Activated CD4-positive, alpha-beta T cell treated with anti-CD3 and anti-CD28 coated beads, Interleukin-2, amount 50 U/mL, for 1 hour (primary cell): Measurements from ENCODE around the gene TDRD12.
"Not testable (repeated sequence)": the region's sequence is repeated elsewhere in the genome, so short reads cannot be mapped to it uniquely, and the experiment has no call there.

Experiments used
- DNase-seq: peaks from one replicate; pipeline ENCODE4 v3.0.0-alpha.2; 2020

The TDRD12 gene

DNA sequence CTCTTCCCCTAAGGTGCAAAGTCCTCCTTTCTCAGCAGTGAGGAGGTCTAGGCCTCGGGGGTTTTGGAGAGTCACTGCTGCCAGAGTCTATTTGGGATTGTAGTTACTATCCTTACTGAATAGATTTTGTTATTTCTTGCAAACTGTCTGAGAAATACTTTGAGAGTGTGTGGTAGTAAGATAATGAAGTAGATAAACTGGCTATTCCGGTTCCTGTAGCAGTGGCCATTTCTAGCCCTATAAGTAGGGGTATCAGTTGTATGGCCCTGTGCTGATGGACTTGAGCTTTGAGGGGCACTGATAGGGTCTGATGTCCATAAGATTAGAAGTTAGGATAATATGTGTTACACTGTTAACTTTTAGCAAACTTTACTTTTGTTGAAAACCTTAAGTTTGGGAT is 25.3 kb upstream of the TDRD12 start:
- not testable (repeated sequence) for DNase-seq

DNA sequence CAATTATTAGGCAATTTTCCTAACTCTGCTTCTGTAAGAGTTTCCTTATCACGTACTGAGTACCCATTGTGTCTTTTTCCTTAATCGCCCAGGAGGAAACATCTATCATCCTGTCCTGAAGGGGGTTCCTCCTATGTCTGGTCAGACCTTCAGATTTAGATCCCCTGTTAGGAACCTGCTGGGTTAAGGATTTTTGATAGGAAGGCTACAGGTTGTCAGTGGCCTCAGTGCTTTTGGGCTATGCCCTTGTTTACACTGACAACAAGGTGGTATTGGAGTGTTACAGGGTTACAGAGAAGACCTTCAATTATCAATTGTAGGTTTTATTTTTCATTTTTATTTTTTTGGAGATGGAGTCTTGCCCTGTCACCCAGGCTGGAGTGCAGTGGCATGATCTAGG is 24.7 kb upstream of the TDRD12 start:
- DNase-seq, result not testable (repeated sequence)

DNA sequence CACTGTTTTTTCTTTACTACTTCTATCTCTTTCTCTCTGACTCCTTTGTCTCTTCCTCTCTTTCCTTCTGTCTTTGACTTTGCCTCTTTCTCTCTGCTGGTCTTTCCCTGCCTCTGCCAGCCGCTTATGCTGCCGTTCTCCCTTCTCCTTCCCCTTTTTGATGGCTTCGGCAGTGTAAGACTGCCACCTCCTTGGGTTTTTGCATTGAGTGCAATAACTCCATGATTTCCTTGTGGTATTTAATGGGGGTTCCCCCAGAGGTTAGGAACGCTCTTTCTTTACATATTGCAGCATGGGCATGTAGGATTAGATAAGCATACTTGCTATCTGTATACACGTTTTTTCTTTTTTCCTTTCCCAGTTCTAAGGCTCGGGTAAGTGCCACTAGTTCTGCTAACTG is 24.1 kb upstream of the TDRD12 start:
- not testable (repeated sequence) for DNase-seq

- not testable (repeated sequence) for DNase-seq
These were observed 22.8 kb upstream of the TDRD12 start for GRCh38 chr19:32696771-32697170.

DNA sequence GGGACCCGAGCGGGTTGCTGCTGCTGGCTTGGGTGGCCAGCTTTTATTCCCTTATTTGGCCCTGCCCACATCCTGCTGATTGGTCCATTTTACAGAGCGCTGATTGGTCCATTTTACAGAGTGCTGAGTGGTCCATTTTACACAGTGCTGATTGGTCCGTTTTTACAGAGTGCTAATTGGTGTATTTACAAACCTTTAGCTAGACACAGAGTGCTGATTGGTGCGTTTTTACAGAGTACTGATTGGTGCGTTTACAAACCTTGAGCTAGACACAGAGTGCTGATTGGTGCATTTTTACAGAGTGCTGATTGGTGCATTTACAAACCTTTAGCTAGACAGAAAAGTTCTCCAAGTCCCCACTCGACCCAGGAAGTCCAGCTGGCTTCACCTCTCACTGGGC is 19.4 kb upstream of the TDRD12 start:
- DNase-seq, result not testable (repeated sequence)

- no peak for DNase-seq
These were observed 17.6 kb upstream of the TDRD12 start for GRCh38 chr19:32702010-32702409.

- DNase-seq, result not testable (repeated sequence)
These were observed 15.6 kb upstream of the TDRD12 start for GRCh38 chr19:32704006-32704405.

DNA sequence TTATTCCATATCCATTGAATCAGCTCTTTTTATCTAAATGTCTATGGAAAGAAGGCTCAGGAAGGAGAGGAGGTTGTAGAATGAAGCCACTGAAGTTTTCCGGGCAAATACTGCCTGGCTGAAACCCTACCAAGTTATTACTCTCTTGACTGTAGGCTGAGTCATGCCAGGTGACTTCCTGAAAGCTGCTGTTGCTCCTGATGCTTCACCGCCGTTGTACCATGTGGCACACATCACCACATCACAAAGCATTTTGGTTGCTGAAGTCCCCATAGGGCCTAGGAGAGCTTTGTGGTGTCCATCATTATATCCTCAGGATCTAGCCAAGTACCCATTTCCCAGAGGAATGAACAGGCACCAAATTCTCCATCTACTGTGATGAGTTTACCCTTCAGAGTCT is 11.1 kb upstream of the TDRD12 start:
- peak; percentile 11 for DNase-seq

GRCh38 chr19:32709032-32709431 is 10.5 kb upstream of the TDRD12 start:
- no peak for DNase-seq

DNA sequence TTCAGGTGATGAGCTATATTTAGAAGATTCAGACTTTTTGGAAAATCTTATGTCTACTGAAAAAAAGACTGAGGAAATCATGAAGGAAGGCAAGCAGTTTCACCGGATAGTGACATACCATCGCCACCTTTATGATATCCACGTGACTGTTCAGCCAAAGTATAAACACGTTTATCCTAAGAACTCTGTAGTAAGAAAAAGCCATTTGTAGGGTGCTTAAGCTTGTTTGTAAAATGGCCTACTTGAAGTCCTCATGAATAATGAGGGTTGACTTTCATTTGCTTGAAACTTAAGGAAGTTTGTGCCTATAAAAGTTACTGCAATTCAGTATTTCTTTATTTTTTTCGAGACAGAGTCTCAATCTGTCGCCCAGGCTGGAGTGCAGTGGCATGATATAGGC is 7.8 kb upstream of the TDRD12 start:
- DNase-seq, result no peak

DNA sequence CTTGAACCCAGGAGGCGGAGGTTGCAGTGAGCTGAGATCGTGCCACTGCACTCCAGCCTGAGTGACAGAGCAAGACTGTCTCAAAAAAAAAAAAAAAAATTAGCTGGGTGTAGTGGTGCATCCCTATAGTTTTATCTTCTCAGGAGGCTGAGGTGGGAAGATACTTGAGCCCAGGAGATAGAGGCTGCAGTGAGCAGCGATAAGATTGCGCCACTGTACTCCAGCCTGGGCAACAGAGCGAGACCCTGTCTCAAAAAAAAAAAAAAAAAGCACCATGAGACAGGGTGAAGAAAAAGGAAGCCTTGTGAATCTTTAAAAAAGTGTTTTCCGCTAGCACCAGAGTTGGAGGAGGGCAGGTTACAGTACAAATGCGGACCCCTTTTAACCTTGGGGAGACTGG is 3.4 kb upstream of the TDRD12 start:
- not testable (repeated sequence) for DNase-seq

GRCh38 chr19:32717496-32717895 is 2.1 kb upstream of the TDRD12 start:
- DNase-seq, result no peak

DNA sequence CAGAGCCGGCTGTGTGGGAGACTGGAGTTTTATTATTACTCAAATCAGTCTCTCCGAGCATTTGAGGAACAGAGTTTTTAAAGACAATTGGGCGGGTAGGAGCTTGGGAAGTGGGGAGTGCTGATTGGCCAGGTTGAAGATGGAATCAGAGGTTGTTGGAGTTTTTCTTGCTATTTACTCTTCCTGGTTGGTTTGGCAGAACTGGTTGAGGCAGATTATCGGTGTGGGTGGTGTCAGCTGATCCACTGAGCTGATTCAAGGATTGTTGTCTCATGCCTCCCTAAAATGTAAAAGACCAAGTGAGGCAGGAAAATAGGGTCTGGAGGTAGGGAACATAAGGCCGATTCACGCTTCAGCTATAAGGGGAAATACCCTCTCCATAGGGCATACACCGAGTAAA is 1.3 kb upstream of the TDRD12 start:
- no peak for DNase-seq

GRCh38 chr19:32720216-32720935 is 809 bp downstream of the TDRD12 start:
- no peak for DNase-seq

DNA sequence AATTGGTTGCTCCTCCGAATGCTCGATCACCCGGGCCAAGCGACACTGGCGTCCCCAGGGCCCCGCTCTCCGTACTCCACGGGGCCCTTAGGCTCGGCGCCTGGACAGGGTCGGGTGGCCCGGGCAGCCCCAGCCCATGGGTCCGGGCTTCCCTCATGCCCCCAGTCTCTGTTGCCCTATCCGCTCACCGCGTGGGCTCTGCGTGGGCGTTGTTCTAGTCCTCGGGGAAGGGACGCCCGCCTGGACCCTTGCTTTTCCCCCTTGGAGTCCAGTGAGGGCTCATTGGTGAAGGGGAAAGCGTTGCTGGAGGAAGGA is 1.3 kb downstream of the TDRD12 start:
- DNase-seq, result no peak

DNA sequence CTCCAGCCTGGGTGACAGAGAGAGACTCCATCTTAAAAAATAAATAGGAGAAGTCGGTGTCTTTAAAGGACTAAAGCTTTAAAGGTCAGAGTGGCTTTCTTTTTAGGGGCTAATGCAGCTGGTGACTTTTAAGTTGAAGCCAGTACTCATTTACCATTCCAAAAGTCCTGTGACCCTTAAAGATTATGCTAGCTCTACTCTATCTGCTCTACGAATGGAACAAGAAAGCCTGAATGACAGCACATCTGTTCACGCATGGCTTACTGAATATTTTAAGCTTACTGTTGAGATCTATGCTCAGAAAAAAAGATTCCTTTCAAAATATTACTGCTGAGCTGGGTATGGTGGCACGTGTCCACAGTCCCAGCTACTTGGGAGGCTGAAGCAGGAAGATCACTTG is 16.4 kb downstream of the TDRD12 start:
- no peak for DNase-seq

DNA sequence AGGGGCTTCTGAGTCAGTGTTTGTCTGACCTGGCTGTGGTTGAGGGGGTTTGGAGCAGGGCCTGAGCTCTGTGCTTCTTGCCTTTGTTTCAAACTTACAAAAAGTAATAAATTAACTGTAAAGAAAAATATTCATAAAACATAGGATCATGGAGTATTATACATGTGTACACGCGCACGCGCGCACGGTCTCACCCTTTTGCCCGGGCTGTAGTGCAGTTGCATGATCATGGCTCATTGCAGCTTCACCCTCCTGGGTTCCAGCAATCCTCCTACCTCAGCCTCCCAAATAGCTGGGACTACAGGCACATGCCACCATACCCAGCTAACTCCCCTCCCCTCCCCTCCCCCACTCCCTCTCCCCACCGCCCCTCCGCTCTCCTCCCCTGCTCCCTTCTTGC is 23.5 kb downstream of the TDRD12 start:
- no peak for DNase-seq

DNA sequence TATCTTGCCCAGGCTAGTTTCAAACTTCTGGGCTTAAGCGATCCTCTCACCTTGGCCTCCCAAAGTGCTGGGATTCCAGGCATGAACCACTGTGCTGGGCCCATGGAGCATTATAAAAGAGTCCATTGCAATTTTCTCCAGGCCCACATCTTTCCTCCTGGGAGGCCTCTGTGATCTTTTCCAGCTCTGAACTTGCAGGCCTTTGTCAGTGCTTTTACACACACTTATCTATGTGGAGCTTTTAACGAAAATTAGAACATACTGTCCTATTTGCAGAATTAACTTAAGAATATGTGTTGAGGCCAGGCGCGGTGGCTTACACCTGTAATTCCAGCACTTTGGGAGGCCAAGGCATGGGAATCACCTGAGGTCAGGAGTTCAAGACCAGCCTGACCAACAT is 23.9 kb downstream of the TDRD12 start:
- no peak for DNase-seq

GRCh38 chr19:32744555-32745325 is 25.2 kb downstream of the TDRD12 start:
- no peak for DNase-seq

GRCh38 chr19:32745594-32746251 is 26.2 kb downstream of the TDRD12 start:
- DNase-seq, result peak; percentile 15

DNA sequence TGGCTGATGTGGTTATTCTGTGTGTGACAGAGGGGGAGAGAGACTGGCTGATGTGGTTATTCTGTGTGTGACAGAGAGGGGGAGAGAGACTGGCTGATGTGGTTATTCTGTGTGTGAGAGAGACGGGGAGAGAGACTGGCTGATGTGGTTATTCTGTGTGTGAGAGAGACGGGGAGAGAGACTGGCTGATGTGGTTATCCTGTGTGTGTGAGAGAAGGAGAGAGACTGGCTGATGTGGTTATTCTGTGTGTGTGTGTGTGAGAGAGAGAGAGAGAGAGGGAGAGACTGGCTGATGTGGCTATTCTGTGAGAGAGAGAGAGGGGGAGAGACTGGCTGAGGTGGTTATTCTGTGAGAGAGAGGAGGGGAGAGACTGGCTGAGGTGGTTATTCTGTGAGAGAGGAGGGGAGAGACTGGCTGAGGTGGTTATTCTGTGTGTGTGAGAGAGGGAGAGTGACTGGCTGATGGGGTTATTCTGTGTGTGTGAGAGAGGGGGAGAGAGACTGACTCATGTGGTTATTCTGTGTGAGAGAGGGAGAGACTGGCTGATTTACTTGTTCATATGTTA is 27.1 kb downstream of the TDRD12 start:
- peak; percentile 22 for DNase-seq

GRCh38 chr19:32748497-32748896 is 28.9 kb downstream of the TDRD12 start:
- DNase-seq, result no peak

GRCh38 chr19:32748948-32749347 is 29.4 kb downstream of the TDRD12 start:
- no peak for DNase-seq

GRCh38 chr19:32749361-32749760 is 29.8 kb downstream of the TDRD12 start:
- no peak for DNase-seq
